GM18868 (cell line): Measurements from ENCODE around the gene IPO5.
"Not testable (repeated sequence)": the region's sequence is repeated elsewhere in the genome, so short reads cannot be mapped to it uniquely, and the experiment has no call there.

Experiments
- ATAC-seq: cut with Tn5 transposase; IDR thresholded peaks from one replicate; pipeline ENCODE4 v1.9.1; 2021; ENCODE audit warnings: mild to moderate bottlenecking, moderate library complexity; ENCODE audit not compliant: unreplicated experiment

Gene IPO5

DNA sequence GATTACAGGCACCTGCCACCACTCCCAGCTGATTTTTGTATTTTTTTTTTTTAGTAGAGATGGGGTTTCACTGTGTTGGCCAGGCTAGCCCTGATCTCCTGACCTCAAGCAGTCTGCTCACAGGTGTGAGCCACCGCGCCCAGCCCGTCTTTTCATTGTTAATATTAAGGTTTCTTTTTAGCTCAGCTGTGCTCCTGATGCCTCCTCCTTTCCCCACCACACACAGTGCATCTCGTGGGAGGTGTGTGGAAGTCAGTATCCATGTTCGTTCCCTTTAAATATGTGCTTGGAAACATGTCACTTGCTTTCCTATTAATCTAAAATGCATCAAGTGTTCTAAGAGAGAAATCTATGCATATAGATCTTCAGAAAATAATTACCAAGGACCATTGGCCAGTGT, 53.5 kb downstream of the IPO5 start:
- ATAC-seq = no peak

DNA sequence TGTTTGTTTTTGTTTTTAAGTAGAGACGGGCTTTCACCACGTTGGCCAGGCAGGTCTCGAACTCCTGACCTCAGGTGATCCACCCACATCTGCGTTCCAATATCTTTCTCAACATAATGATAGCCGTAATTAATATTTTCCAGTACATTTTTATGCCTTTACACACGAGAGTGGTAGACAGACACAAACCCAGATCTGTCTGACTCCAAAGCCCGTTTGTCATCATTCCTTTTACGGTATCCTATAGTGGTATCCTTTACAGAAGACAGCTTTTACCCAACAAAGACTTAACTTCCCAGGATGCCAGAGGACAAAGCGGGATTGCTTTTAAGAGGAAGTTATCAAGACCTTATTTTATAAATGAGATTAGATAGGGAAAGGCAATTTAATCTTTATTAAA, 59.8 kb downstream of the IPO5 start:
- no peak for ATAC-seq

GRCh38 chr13:98014766-98015165, 61.3 kb downstream of the IPO5 start:
- ATAC-seq = no peak

DNA sequence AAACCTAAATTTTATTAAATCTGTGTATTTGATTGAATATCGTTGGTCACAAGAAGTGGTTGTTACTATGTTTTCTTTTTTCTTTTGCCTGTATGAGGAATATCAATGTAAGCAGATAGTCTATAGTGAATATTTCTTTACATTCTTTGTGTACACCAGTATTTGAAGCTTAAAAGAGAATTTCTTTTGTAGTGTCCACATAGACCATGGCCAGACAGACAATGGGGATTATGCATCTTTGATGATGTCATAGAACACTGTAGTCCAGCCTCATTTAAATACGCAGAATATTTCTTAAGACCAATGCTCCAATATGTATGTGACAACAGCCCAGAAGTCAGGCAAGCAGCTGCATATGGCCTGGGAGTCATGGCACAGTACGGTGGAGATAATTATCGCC, 64.8 kb downstream of the IPO5 start:
- no peak for ATAC-seq

DNA sequence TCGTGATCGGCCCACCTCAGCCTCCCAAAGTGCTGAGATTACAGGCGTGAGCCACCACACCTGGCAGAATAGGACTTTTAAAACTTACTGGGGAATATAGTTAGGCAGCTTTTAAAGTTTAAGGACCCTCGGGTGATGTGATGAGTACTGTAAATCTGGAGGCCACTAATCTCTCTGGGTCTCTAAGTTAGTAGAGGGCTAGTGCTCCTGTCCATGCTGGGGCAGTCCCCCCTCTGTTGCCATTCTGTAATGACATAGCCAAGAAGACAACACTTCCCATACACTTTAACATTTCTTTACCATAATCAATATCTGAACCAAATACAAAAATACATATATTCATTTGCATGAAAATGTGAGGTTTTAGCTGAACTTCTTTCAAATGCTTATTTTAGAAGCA, 65.7 kb downstream of the IPO5 start:
- no peak for ATAC-seq

DNA sequence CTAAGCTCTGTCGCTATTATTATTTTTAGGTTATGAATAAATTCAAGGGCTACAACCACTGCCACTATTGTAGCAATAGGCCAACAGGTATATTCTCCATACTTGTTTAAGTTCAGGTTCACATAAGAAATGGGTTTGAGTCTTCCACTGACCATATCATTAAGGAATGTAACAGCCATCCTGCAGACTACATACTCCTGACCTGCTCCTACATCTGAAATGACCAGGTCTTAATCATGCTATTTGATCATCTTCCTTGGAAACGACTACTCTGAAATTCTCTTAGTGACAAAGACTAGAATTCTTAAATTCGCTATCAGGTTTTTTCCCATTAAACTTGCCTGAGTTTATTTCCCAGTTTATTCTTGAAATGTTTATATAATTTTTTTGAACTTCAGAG, 66.8 kb downstream of the IPO5 start:
- ATAC-seq = no peak

DNA sequence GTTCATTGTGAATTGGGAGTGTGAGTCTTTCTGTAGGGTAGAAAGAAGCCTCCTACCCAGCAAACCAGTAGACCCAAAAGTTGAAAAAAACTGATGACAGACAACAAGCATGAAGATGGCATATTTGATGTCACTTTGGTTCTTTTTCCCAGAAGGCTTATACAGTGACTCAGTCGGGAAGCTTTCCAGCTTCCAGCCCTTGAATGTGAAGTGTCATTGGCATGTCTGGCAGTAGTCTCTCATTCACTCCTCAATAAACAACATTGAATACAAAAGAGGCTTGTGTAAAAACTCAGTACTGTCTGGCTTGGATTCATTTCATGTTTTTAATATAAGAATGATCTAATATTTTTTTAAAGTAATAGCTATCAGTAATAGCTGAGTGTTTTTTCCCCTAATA, 68.7 kb downstream of the IPO5 start:
- ATAC-seq = no peak

DNA sequence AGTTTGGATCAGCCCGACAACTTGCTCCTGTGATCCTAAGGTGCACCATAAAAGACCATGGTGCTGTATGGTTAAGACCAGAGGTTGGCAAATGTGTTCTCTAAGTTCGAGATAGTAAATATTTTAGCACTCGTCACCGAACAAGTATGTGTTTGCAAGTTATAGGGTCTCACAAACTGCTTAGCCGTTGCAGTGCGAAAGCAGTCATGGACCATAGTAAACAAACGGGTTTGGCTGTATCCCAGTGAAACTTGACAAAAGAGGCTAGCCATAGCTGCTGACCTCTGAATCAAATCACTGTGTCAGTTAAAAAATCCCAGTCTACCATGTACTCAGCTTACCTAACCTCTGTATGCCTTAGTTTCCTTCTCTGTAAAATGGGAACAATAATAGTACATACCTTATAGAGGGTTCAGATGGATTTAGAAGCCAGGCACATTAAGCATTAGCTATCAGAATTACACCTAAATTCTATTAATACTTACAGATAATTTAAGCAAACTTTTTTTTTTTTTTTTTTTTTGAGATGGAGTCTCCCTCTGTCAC, 72.1 kb downstream of the IPO5 start:
- ATAC-seq = no peak

DNA sequence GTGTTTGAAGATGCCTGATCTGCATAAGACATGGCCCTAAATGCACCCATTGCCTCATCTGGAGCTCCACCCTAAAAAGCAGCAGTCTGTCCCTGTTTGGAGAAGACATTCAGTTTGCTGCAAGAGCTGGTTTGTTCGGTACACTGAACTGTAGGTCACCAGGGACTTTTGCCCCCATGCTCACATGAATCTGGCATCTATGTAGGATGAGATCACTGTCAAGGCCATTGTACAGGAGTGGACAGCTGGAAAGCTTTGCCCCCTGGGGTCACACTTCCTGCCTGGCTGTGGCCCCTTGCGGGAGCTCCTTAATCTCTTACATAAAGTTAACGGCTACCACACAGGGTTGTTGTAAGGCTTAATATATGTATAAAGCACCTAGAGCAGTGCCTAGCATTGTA, 73.0 kb downstream of the IPO5 start:
- ATAC-seq = no peak

- ATAC-seq = no peak
Observed at GRCh38 chr13:98032168-98032567, 78.7 kb downstream of the IPO5 start.

- no peak for ATAC-seq
Observed at GRCh38 chr13:98033277-98034247, 80.1 kb downstream of the IPO5 start.

DNA sequence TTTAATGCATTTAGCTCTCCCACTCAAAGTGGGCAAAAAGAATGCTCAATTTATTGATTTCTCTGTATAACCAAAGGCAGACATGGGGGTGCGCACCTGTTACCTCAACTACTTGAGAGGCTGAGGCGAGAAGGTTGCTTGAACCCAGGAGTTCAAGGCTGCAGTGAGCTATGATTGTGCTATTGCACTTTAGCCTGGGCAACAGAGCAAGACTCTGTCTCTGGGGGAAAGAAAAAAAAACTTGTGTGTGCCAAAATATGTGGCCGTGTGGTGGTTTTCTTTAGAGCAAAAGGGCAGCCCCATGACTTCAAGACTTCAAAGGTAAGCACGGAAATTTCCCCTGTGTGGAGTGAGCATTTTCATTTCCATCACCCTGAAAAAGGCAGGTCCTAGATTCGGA, 81.9 kb downstream of the IPO5 start:
- ATAC-seq = no peak

GRCh38 chr13:98036564-98037302, 83.3 kb downstream of the IPO5 start:
- not testable (repeated sequence) for ATAC-seq

- ATAC-seq = no peak
Observed at GRCh38 chr13:98039261-98039660, 85.8 kb downstream of the IPO5 start.

DNA sequence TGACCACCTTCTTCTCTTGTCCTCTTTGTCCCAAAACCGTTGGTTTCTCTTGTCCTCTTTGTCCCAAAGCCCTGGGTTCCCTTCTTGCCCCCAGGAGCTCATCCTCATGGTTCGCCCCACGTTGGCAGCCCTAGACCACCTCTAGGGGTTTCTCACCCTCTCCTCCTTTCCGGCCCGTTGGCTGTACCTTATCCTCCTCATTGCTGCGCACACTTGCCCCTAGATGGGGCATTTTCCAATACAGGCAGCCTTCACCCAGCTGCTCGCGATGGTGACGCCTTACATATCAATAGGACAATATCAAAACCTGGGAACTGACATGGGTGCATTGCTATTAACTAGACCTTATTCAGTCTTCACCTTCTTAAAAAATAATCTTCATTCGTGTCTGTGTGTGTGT, 86.5 kb downstream of the IPO5 start:
- no peak for ATAC-seq

DNA sequence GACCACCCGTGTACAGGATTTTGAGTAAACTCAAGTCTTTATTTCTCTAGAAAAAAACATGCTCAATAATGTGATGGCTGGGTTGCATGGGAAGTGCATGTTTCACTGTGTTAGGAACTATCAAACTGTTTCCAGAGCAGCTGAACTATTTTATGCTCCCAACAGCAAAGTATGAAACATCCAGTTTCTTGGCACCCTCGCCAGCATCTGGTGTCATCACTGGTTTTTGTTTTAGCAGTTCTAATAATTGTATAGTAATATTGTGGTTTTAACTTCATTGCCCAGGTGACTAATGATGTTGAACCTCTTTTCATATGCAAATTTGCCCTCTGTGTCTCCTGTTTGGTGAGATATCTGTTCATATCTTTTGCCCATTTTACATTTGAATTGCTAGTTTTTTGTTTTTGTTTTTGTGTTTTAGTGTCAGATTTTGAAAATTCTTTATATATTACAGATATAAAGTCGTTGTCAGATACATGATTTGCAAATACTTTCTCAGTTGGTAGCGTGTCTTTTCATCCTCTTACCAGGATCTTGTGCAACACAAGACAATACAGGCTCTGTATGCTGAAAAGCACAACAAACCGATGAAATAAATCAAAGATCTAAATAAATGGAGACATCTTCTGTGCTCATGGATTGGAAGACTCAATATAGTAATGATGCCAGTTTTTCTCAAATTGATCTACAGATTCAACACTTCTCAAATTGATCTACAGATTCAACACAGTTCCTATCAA, 87.8 kb downstream of the IPO5 start:
- no peak for ATAC-seq

- ATAC-seq = no peak
Observed at GRCh38 chr13:98044301-98044700, 90.8 kb downstream of the IPO5 start.

GRCh38 chr13:98047785-98048184, 94.3 kb downstream of the IPO5 start:
- not testable (repeated sequence) for ATAC-seq

DNA sequence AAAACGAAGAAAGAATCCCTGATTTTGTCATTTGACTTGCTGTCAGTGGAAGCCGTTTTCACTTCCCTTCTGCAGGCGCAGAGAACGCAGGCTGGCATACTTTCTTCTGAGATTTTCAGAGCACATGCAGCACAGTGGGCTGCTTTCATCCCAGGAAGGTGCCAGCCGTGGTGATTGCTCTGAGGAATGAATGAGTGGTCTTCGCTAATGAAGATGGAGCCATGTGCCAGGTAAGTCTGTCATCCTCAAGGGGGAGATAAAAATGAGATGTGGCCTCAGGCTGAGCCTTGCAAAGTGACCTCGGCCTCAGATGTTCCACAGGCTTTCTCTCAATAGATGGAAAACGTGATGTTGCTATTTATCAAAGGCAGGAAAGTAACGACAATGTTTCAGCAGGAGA, 94.8 kb downstream of the IPO5 start:
- ATAC-seq = no peak

GRCh38 chr13:98050041-98050466, 96.6 kb downstream of the IPO5 start:
- ATAC-seq = no peak

DNA sequence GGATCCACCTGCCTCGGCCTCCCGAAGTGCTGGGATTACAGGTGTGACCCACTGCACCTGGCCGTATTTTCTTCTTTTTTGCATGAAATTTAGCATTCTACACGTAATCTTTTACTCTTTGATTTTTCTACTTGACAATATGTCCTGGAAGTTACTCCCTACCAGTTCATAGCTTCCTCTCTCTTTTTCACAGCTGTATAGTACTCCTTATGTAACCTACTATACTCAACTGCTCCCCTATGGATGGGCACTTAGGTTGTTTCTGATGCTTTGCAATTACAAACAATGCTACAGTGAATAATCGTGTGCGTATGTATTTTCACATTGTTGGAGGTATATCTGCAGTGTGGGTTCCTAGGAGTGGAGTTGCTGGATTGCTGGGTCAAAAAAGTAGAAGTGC, 98.9 kb downstream of the IPO5 start:
- no peak for ATAC-seq
